ENCODE results near the gene C1QL1.

DNA sequence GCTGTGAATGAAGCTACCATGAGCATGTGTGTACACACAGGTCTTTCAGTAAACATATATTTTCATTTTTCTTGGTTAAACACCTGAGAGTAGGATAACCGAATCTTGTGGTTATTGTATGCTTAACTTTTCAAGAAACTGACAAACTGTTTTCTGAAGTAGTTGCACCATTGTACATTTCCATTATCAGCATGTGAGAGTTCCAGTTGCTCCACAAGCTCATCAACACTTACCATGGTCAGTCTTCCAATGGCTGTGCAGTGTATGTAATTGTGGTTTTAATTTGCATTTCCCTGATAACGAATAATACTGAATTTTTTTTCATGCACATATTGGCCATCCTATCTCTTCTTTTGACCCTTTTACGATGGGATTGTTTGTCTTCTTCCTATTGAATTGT lies 31.3 kb upstream of the C1QL1 start:
- TF ChIP-seq GATAD2B (IDR thresholded peaks at IDR 0.05; ENCODE audit: borderline replicate concordance) (no peak), POLR2A (conservative IDR thresholded peaks at IDR 0.05) (no peak), SPI1 (IDR thresholded peaks at IDR 0.05; ENCODE audit: borderline replicate concordance, low read depth, low read length) (no peak), TSHZ1 (CRISPR knock-in tag; IDR thresholded peaks at IDR 0.05) (no peak), SMC3 (conservative IDR thresholded peaks at IDR 0.05; ENCODE audit: insufficient read depth, low read depth, low read length) (no peak), POLR2AphosphoS5 (IDR thresholded peaks at IDR 0.05; ENCODE audit: control insufficient read depth, insufficient read depth, low read depth, low read length) (no peak), ZFX (CRISPR knock-in tag; IDR thresholded peaks at IDR 0.05) (no peak), CEBPG (CRISPR knock-in tag; IDR thresholded peaks at IDR 0.05) (no peak), CEBPG (tag; conservative IDR thresholded peaks at IDR 0.05 in 1 of 2, IDR thresholded peaks at IDR 0.05 in 1 of 2) (no peak), NFE2L1 (tag; IDR thresholded peaks at IDR 0.05; ENCODE audit: borderline replicate concordance, low read depth) (no peak), CBX3 (IDR thresholded peaks at IDR 0.05; ENCODE audit: borderline replicate concordance in 1 of 2, low read length in 2 of 2) (no peak; a peak in 1 of 3 replicates), FOXP1 (CRISPR knock-in tag; IDR thresholded peaks at IDR 0.05) (no peak)
- TF ChIP-seq, protein P1, sequence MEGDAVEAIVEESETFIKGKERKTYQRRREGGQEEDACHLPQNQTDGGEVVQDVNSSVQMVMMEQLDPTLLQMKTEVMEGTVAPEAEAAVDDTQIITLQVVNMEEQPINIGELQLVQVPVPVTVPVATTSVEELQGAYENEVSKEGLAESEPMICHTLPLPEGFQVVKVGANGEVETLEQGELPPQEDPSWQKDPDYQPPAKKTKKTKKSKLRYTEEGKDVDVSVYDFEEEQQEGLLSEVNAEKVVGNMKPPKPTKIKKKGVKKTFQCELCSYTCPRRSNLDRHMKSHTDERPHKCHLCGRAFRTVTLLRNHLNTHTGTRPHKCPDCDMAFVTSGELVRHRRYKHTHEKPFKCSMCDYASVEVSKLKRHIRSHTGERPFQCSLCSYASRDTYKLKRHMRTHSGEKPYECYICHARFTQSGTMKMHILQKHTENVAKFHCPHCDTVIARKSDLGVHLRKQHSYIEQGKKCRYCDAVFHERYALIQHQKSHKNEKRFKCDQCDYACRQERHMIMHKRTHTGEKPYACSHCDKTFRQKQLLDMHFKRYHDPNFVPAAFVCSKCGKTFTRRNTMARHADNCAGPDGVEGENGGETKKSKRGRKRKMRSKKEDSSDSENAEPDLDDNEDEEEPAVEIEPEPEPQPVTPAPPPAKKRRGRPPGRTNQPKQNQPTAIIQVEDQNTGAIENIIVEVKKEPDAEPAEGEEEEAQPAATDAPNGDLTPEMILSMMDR (IDR thresholded peaks at IDR 0.05 in 2 of 3, conservative IDR thresholded peaks at IDR 0.05 in 1 of 3; ENCODE audit: insufficient read depth in 2 of 3, low read depth in 1 of 3, low read length in 3 of 3), result no peak
- TF ChIP-seq, protein P2, sequence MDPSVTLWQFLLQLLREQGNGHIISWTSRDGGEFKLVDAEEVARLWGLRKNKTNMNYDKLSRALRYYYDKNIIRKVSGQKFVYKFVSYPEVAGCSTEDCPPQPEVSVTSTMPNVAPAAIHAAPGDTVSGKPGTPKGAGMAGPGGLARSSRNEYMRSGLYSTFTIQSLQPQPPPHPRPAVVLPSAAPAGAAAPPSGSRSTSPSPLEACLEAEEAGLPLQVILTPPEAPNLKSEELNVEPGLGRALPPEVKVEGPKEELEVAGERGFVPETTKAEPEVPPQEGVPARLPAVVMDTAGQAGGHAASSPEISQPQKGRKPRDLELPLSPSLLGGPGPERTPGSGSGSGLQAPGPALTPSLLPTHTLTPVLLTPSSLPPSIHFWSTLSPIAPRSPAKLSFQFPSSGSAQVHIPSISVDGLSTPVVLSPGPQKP (CRISPR knock-in tag; IDR thresholded peaks at IDR 0.05), result no peak

All from K562 (cell line).